IMR-90 (cell line): Measurements from ENCODE around the gene ANKEF1. TPM values are rescaled to one million over a fixed set of nuclear protein-coding genes. Genes with fewer than 3 reads are reported as not detected.

Experiments
- ATAC-seq: fragments of 200-7000 bp; cut with Tn5 transposase; 2 replicates; pipeline ENCODE4 v1.9.1; 2020; ENCODE audit warnings: low read depth, mild to moderate bottlenecking, moderate library complexity
- BruUV-seq: library from RNA; stranded (reverse); fragments of 400-500 nt; replicated peaks from 2 replicates; lab custom pipeline; 2021; lab: Mats Ljungman, UMichigan
- CTCF ChIA-PET: fragments of 300-600 bp; formaldehyde crosslinking; extraction: SDS; loops from one replicate; lab custom pipeline; 2021; ENCODE audit warnings: antibody characterized with exemption; lab: Yijun Ruan, JAX
- POLR2A ChIA-PET: fragments of 300-600 bp; sonication (Branson Sonifier 250); formaldehyde crosslinking; loops from one replicate; lab custom pipeline; 2022; ENCODE audit warnings: antibody characterized with exemption; ENCODE audit not compliant: unreplicated experiment; lab: Charles Lee
- DNase-seq: peaks from one replicate; pipeline ENCODE4 v3.0.0; 2013
- H2AFZ ChIP-seq: replicated peaks from 2 replicates; pipeline ENCODE3; 2013; ENCODE audit warnings: low read length, mild to moderate bottlenecking; ENCODE audit not compliant: poor library complexity
- H2AK5ac ChIP-seq: 2 replicates; pipeline ENCODE4 v1.6.1; 2013; ENCODE audit warnings: low read depth, low read length, inconsistent platforms
- H2AK9ac ChIP-seq: replicated peaks from 2 replicates; pipeline ENCODE3; 2013; ENCODE audit warnings: mild to moderate bottlenecking, low read depth, low read length, moderate library complexity; ENCODE audit not compliant: poor library complexity
- H2BK120ac ChIP-seq: 2 replicates; pipeline ENCODE4 v1.6.1; 2013; ENCODE audit warnings: low read depth, low read length, inconsistent platforms
- H2BK15ac ChIP-seq: 3 replicates; pipeline ENCODE4 v1.6.1; 2013; ENCODE audit warnings: low read depth, low read length, inconsistent platforms
- H2BK20ac ChIP-seq: 2 replicates; pipeline ENCODE4 v1.6.1; 2013; ENCODE audit warnings: low read depth, mild to moderate bottlenecking, inconsistent platforms, low read length, moderate library complexity
- H2BK5ac ChIP-seq: 2 replicates; pipeline ENCODE4 v1.6.1; 2013; ENCODE audit warnings: mild to moderate bottlenecking, low read depth, low read length, inconsistent platforms; ENCODE audit not compliant: poor library complexity, severe bottlenecking
- H3K14ac ChIP-seq: replicated peaks from 2 replicates; pipeline ENCODE4 v1.6.1; 2013; ENCODE audit warnings: low read depth, low read length, inconsistent platforms
- H3K18ac ChIP-seq: 2 replicates; pipeline ENCODE4 v1.6.1; 2013; ENCODE audit warnings: low read depth, low read length, control low read depth
- H3K23ac ChIP-seq: 2 replicates; pipeline ENCODE4 v1.6.1; 2013; ENCODE audit warnings: low read depth, low read length, inconsistent platforms
- H3K27ac ChIP-seq: 2 replicates; pipeline ENCODE4 v1.5.1; 2013; ENCODE audit warnings: mild to moderate bottlenecking, control low read depth, low read length; ENCODE audit not compliant: insufficient read depth
- H3K27me3 ChIP-seq: 2 replicates; pipeline ENCODE4 v1.6.1; 2013; ENCODE audit warnings: low read length; ENCODE audit not compliant: control insufficient read depth, insufficient read depth
- H3K36me3 ChIP-seq: 2 replicates; pipeline ENCODE4 v1.6.1; 2013; ENCODE audit warnings: low read length, mixed read lengths; ENCODE audit not compliant: control insufficient read depth, insufficient read depth
- H3K4ac ChIP-seq: 2 replicates; pipeline ENCODE4 v1.6.1; 2013; ENCODE audit warnings: low read depth, low read length, inconsistent platforms
- H3K4me1 ChIP-seq: 2 replicates; pipeline ENCODE4 v1.6.1; 2013; ENCODE audit warnings: low read length, mixed read lengths; ENCODE audit not compliant: control insufficient read depth, insufficient read depth
- H3K4me2 ChIP-seq: 2 replicates; pipeline ENCODE4 v1.6.1; 2013; ENCODE audit warnings: low read depth, mild to moderate bottlenecking, control low read depth, low read length, moderate library complexity
- H3K4me3 ChIP-seq: 2 replicates; pipeline ENCODE4 v1.5.1; 2013; ENCODE audit warnings: low read depth, mild to moderate bottlenecking, control low read depth, low read length, moderate library complexity; ENCODE audit not compliant: insufficient read depth
- H3K56ac ChIP-seq: 2 replicates; pipeline ENCODE4 v1.6.1; 2013; ENCODE audit warnings: low read length, inconsistent platforms; ENCODE audit not compliant: insufficient read depth; ENCODE audit errors: extremely low read depth
- H3K79me1 ChIP-seq, 2 experiments: 2 replicates each; pipeline ENCODE4 v1.6.1; 2013; ENCODE audit warnings: low read length in 2 of 2, inconsistent platforms in 1 of 2, low read depth in 1 of 2
- H3K9ac ChIP-seq: 2 replicates; pipeline ENCODE4 v1.6.1; 2013; ENCODE audit warnings: low read depth, low read length, control low read depth
- H3K9me1 ChIP-seq: 2 replicates; pipeline ENCODE4 v1.6.1; 2013; ENCODE audit warnings: low read length, inconsistent platforms; ENCODE audit not compliant: insufficient read depth
- H3K9me3 ChIP-seq: 2 replicates; pipeline ENCODE4 v1.6.1; 2013; ENCODE audit warnings: low read length; ENCODE audit not compliant: control insufficient read depth, insufficient read depth
- H4K20me1 ChIP-seq: 2 replicates; pipeline ENCODE4 v1.6.1; 2013; ENCODE audit warnings: low read length, inconsistent platforms; ENCODE audit not compliant: insufficient read depth
- H4K5ac ChIP-seq: 2 replicates; pipeline ENCODE4 v1.6.1; 2013; ENCODE audit warnings: mild to moderate bottlenecking, low read depth, low read length, control low read depth
- H4K8ac ChIP-seq, 2 experiments: 2 replicates each; pipeline ENCODE4 v1.6.1; 2013; ENCODE audit warnings: low read depth in 2 of 2, low read length in 2 of 2, control low read depth in 1 of 2, inconsistent platforms in 1 of 2
- H4K91ac ChIP-seq: 2 replicates; pipeline ENCODE4 v1.6.1; 2013; ENCODE audit warnings: low read depth, low read length, inconsistent platforms; ENCODE audit not compliant: insufficient read depth
- BHLHE40 ChIP-seq: fragments of 150-350 bp; IDR thresholded peaks from 2 replicates; pipeline ENCODE4 v1.6.1; 2016; ENCODE audit warnings: mild to moderate bottlenecking, low read depth, low read length
- CEBPB ChIP-seq: IDR thresholded peaks from 2 replicates; pipeline ENCODE4 v1.6.1; 2012; ENCODE audit warnings: low read depth, low read length, improper control_type of control experiment
- CHD1 ChIP-seq: IDR thresholded peaks from 2 replicates; pipeline ENCODE4 v1.6.1; 2012; ENCODE audit warnings: low read depth, low read length, improper control_type of control experiment
- FOS ChIP-seq: fragments of 150-350 bp; IDR thresholded peaks from 2 replicates; pipeline ENCODE4 v1.6.1; 2016; ENCODE audit warnings: low read depth, low read length
- MAZ ChIP-seq: IDR thresholded peaks from 2 replicates; pipeline ENCODE4 v1.6.1; 2012; ENCODE audit warnings: low read depth, mild to moderate bottlenecking, low read length, improper control_type of control experiment, moderate library complexity, borderline replicate concordance
- MXI1 ChIP-seq: IDR thresholded peaks from 2 replicates; pipeline ENCODE4 v1.6.1; 2012; ENCODE audit warnings: low read depth, mild to moderate bottlenecking, low read length, moderate library complexity, borderline replicate concordance
- NFE2L2 ChIP-seq: fragments of 150-350 bp; IDR thresholded peaks from 2 replicates; pipeline ENCODE4 v1.6.1; 2016; ENCODE audit warnings: low read depth, mild to moderate bottlenecking, low read length
- POLR2A ChIP-seq: IDR thresholded peaks from 2 replicates; pipeline ENCODE4 v1.6.1; 2012; ENCODE audit warnings: mild to moderate bottlenecking, low read depth, low read length
- RAD21 ChIP-seq: IDR thresholded peaks from 2 replicates; pipeline ENCODE4 v1.6.1; 2012; ENCODE audit warnings: low read length, improper control_type of control experiment
- RFX5 ChIP-seq: IDR thresholded peaks from 2 replicates; pipeline ENCODE4 v1.8.0; 2012; ENCODE audit warnings: low read depth, mild to moderate bottlenecking, low read length, moderate library complexity
- SMC3 ChIP-seq: fragments of 150-350 bp; IDR thresholded peaks from 2 replicates; pipeline ENCODE4 v1.6.1; 2016; ENCODE audit warnings: low read depth, mild to moderate bottlenecking, antibody characterized with exemption, low read length, moderate library complexity
- whole genome bisulfite sequencing, 2 experiments: methylation state at CpG; one replicate each; pipeline versions ENCODE4 v1.1.5 to v1.1.7; 2013; ENCODE audit warnings: missing lambda C conversion rate in 2 of 2; ENCODE audit not compliant: insufficient read length in 1 of 2; ENCODE audit errors: extremely low coverage in 2 of 2; 5-methylcytosine and 5-hydroxymethylcytosine counted together
- dilution Hi-C: fragments of 300-500 bp; cut with HindIII; formaldehyde crosslinking; loops from one replicate; pipeline ENCODE4 v1.14.3; 2018; ENCODE audit warnings: low sequenced_read_pairs; ENCODE audit not compliant: unreplicated experiment
- in situ Hi-C: fragments of 300-500 bp; cut with MboI; formaldehyde crosslinking; loops from 3 replicates; pipeline ENCODE4 v1.14.3; 2019; ENCODE audit warnings: low sequenced_read_pairs, inconsistent platforms, mixed read lengths
- intact Hi-C: fragments of 100-400 bp; cut with micrococcal nuclease; formaldehyde crosslinking; loops from 2 replicates; pipeline ENCODE4 v1.10.0; 2022
- polyA plus RNA-seq, 3 experiments: library from polyadenylated mRNA; depleted of rRNA; stranded (reverse); fragments of >200 nt; gene quantifications; 2 replicates each; pipeline ENCODE4 v1.2.3, GENCODE V29; 2012; ENCODE audit warnings: low replicate concordance in 1 of 3
- total RNA-seq: library from RNA; depleted of rRNA; stranded (reverse); fragments of >200 nt; gene quantifications from 2 replicates; pipeline ENCODE4 v1.2.3, GENCODE V29; 2012
- TF ChIP-seq, protein P1 (sequence below): fragments of 150-350 bp; IDR thresholded peaks from 2 replicates; pipeline ENCODE4 v1.6.1; 2017; ENCODE audit warnings: mild to moderate bottlenecking, antibody characterized with exemption, low read length, low read depth
- TF ChIP-seq, protein P2 (sequence below): fragments of 150-350 bp; IDR thresholded peaks from 2 replicates; pipeline ENCODE4 v1.6.1; 2016; ENCODE audit warnings: low read depth, mild to moderate bottlenecking, low read length, moderate library complexity, borderline replicate concordance

ANKEF1 gene
- total and polyA plus RNA-seq, 2 of the 4 experiments (the other 2 are of a cell fraction) = 0.31 to 0.54 TPM

DNA sequence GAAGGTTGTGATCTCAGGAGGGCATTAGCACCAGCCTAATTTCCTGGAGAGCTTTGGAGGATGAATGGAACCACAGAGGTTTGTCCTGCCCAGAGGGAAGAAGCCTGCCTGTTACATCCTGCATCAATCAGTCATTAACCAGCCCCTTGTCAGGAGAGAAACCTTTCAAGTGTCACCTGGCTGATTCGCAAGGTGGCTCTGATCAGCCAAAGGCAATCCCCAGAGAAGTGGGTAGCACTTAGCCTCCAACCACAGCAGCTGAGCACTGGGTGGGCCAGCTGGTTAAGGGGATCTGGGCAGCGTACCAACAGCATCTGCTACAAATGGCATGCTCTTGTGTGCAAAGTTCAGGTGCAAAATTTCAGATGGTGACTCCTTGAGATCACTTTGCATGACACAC, 26.9 kb downstream of the ANKEF1 start:
- Histone ChIP-seq H2BK15ac (no peak overlapping the region), H2AK9ac (no peak overlapping the region), H4K20me1 (no peaks in the 10 kb centered on the region), H3K27me3 (peaks cover 6% of the 10 kb centered on the region), H3K4ac (no peak overlapping the region), H2BK120ac (no peak overlapping the region), H4K5ac (no peak overlapping the region), H3K4me1 (no peaks in the 10 kb centered on the region), H3K23ac (no peak overlapping the region), H3K36me3 (no peaks in the 10 kb centered on the region), H3K79me1 (no peaks in the 10 kb centered on the region), H2BK20ac (no peak overlapping the region), H4K8ac (no peak overlapping the region), H3K9me1 (no peaks in the 10 kb centered on the region), H3K9me3 (no peaks in the 10 kb centered on the region), H3K4me3 (no peak overlapping the region), H3K9ac (no peak overlapping the region), H3K27ac (no peak overlapping the region), H2AFZ (no peak overlapping the region), H3K18ac (no peak overlapping the region), H2AK5ac (no peak overlapping the region), H3K14ac (no peak overlapping the region), H3K56ac (no peak overlapping the region), H3K4me2 (no peak overlapping the region), H4K91ac (no peak overlapping the region), H2BK5ac (no peak overlapping the region)
- intact Hi-C loops (no loop called here), in situ Hi-C loops (no loop called here), dilution Hi-C loops (no loop called here)
- no CpG with 5 or more reads among the region's 2 CpGs for whole genome bisulfite sequencing, 2 experiments
- ChIA-PET CTCF (no interaction called here), POLR2A (no interaction called here)
- DNase-seq = no peak
- no TSS peak for BruUV-seq
- no peak for TF ChIP-seq CHD1
- TF ChIP-seq MAZ = no peak
- TF ChIP-seq, protein P1, sequence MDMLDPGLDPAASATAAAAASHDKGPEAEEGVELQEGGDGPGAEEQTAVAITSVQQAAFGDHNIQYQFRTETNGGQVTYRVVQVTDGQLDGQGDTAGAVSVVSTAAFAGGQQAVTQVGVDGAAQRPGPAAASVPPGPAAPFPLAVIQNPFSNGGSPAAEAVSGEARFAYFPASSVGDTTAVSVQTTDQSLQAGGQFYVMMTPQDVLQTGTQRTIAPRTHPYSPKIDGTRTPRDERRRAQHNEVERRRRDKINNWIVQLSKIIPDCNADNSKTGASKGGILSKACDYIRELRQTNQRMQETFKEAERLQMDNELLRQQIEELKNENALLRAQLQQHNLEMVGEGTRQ = no peak
- TF ChIP-seq CEBPB = no peak
- TF ChIP-seq POLR2A = no peak
- no peak for TF ChIP-seq BHLHE40
- TF ChIP-seq FOS = no peak
- no peak for TF ChIP-seq NFE2L2
- TF ChIP-seq RAD21 = no peak
- no peak for TF ChIP-seq RFX5
- TF ChIP-seq, protein P2, sequence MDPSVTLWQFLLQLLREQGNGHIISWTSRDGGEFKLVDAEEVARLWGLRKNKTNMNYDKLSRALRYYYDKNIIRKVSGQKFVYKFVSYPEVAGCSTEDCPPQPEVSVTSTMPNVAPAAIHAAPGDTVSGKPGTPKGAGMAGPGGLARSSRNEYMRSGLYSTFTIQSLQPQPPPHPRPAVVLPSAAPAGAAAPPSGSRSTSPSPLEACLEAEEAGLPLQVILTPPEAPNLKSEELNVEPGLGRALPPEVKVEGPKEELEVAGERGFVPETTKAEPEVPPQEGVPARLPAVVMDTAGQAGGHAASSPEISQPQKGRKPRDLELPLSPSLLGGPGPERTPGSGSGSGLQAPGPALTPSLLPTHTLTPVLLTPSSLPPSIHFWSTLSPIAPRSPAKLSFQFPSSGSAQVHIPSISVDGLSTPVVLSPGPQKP = no peak
- no peak for TF ChIP-seq MXI1
- no peak for TF ChIP-seq SMC3
- ATAC-seq = no peak
